Omental fat pad (tissue), 4 donors: ENCODE results near the gene FOCAD. TPM values are rescaled to one million over a fixed set of nuclear protein-coding genes. Genes with fewer than 3 reads are reported as not detected.

ENCODE experiments used
- ATAC-seq: fragments of 150-250 bp; one replicate; pipeline ENCODE4 v1.9.1; 2016; ENCODE audit warnings: mild to moderate bottlenecking, moderate library complexity; ENCODE audit not compliant: low FRiP score
- DNase-seq: peaks from one replicate; pipeline ENCODE4 v3.0.0-alpha.2; 2019; ENCODE audit warnings: low spot score
- total RNA-seq, 4 donors: library from RNA; depleted of rRNA; stranded (reverse); fragments of >200 nt; gene quantifications; one replicate each; pipeline ENCODE4 v1.1.0, GENCODE V29; 2016
- TF ChIP-seq, protein P1 (sequence below), 3 donors: fragments of 450-650 bp; IDR thresholded peaks; one replicate each; pipeline ENCODE4 v1.5.1; 2016 to 2017; ENCODE audit warnings: antibody characterized with exemption in 3 of 3, mild to moderate bottlenecking in 3 of 3, moderate library complexity in 2 of 3

The FOCAD gene
- total RNA-seq, 4 donors from 2014 or later: 19.1 to 57.4 (median 30.9) TPM

DNA sequence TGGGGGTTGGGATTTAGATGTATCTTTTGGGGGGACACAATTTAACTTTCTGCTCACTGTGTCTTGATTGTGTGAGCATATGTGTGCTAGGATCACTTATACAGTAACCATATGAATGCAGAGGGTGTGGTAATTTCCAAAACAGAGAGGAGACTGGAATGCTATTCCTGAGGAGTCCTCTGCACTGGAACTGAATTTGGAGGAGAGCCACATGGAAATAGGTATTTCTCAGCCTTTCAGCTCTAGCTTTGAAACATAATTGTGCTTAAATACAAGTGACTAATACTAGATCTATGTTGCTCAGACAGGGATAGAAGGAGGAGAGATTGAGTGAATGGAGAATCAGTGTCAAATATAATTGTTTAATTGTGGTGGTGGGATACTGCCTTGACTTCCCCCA, 45.5 kb downstream of the FOCAD start:
- DNase-seq (no peak), ATAC-seq (no peak)
- TF ChIP-seq, protein P1, sequence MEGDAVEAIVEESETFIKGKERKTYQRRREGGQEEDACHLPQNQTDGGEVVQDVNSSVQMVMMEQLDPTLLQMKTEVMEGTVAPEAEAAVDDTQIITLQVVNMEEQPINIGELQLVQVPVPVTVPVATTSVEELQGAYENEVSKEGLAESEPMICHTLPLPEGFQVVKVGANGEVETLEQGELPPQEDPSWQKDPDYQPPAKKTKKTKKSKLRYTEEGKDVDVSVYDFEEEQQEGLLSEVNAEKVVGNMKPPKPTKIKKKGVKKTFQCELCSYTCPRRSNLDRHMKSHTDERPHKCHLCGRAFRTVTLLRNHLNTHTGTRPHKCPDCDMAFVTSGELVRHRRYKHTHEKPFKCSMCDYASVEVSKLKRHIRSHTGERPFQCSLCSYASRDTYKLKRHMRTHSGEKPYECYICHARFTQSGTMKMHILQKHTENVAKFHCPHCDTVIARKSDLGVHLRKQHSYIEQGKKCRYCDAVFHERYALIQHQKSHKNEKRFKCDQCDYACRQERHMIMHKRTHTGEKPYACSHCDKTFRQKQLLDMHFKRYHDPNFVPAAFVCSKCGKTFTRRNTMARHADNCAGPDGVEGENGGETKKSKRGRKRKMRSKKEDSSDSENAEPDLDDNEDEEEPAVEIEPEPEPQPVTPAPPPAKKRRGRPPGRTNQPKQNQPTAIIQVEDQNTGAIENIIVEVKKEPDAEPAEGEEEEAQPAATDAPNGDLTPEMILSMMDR (IDR thresholded peaks at IDR 0.05): no peak

DNA sequence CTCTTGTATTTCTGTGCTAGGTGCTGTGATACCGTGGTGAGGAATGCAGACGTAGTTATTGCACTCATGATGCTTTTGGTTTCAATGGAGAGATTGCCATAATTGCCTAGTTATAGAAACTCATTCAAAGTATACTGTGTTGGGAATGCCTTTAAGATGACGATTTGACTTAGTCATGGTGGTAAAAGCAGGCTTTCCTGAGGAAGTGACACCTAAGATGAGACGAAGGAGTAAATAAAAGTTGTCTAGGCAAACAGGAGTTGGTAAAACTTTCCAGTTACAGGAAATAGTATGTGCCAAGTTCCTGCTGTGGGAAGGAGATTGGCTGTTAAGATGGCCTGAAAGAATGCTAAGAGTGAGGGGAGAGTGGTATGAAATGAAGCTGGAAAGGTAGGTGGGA, 48.1 kb downstream of the FOCAD start:
- TF ChIP-seq, protein P1 (IDR thresholded peaks at IDR 0.05): no peak
- no peak for ATAC-seq
- no peak for DNase-seq

DNA sequence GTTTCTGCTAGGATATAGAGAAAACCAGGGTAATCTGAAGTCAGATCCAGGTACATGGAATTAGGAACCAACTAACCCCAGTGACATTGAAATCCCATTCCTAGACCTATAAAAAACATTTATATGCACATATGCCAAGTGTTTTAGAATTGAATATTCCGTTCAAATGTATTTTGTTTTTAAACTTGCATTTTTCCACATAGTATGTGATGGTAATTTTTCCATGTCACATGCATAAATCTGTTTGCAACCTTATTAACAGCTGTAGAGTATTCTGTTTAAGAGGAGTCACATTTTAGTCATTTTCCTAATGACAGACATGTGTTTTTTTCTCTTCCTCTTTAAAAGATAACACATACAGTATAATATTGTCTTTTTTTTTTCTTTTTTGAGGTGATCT, 50.2 kb downstream of the FOCAD start:
- ATAC-seq: no peak
- no peak for DNase-seq

DNA sequence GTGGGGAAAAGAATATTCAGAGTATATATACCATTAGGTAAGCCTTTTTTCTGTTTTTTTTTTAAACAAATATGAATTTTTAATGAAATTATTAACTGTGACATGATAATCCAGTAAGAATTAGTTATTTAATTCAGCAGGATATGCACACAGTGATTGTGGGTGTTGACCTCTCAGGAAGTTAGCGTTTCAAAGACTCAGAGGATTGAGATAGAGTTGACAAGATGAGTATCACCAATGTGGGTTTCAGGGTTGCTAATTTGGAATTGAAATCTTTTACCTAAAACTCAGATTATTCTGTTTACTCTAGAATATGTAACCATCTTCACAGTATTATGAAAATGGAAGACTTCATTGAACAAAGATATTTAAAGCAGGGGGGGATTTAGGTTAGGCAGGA, 56.2 kb downstream of the FOCAD start:
- ATAC-seq (no peak), DNase-seq (no peak)
- TF ChIP-seq, protein P1 (IDR thresholded peaks at IDR 0.05): no peak

More for the DNA sequence above, 50.2 kb downstream of the FOCAD start:
- TF ChIP-seq, protein P1 (IDR thresholded peaks at IDR 0.05): no peak

DNA sequence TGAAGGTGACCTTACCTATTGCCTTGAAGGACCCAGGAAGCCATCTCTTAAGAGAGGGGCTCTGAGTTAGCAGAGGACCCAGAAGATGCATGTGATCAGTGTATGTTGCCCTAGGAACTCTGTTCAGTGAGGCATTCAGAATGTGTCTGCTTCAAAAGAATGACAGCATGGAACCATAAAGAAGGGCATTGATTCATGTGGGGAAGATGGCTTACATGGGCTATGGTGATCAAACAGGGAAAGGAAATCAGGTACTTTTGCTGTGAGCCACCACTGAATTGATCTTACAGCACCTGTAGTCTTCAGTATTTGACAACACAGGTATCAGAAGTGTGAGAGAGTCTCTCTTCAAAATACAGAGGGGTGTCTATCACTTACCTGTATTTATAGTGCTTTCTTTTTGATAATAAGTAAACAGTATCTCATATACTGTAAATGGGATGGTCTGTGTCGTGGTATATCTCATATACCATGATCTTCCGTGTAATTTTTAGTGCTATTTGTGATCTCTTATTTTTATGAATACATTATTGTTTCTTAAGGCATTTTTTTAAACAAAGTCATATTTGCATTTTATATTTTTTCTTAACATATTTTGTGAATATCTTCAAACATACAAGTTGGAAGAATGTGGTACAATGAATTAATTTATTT, 57.0 kb downstream of the FOCAD start:
- ATAC-seq (no peak), DNase-seq (no peak)
- TF ChIP-seq, protein P1 (IDR thresholded peaks at IDR 0.05): no peak

DNA sequence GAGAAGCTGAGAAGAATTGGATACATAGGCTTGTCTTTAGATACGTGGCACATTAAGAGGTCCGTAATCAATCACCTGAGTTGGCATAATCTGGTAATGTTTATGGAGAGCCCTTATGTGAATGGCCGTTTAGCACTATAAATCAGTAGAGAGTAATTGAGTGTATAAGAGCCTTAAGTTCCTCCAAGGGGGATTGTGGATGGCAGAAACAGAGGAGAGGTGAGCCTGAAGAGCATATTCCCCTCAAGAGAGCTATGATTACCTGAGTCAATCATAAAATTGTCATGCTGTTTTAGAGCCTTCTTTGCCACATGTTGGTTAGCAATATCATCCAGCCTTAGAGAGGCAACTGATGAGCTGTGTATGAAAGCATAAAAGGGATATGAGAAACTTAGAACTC, 58.8 kb downstream of the FOCAD start:
- no peak for DNase-seq
- no peak for ATAC-seq
- TF ChIP-seq, protein P1 (IDR thresholded peaks at IDR 0.05): no peak

DNA sequence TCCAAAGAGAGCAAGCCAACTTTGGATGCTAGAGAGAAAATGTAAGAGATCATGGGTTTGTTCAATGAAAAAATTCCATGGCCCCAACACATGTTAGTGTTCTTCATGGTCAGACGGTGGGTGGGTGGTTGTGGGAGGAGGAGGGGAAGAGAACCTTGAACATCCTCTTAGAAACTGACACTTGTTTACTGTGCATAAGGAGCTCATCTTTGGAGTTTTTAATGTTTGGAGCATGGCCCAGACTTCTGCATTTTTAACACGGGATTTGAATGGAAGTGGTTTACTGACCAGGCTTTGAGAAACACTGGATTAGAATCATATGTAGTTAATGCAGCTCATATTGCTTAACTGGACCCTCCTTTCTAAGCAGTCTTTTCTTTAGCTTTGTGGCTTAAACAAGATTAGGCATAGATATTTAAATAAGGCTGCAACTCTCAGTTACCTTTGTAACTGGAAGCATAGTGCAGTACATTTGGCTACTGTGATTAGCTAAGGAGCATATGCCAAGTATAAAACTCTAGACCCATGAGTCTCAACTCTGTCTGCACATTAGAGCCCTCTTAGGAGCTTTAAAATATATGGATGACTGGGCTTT, 60.1 kb downstream of the FOCAD start:
- TF ChIP-seq, protein P1 (IDR thresholded peaks at IDR 0.05): no peak
- ATAC-seq (no peak), DNase-seq (no peak)
